ENCODE results near the gene C6orf15. TPM values are rescaled to one million over a fixed set of nuclear protein-coding genes. Genes with fewer than 3 reads are reported as not detected.

C6orf15 gene
- total RNA-seq, 1 donor: not detected

GRCh38 chr6:31116661-31117385 is 4.4 kb upstream of the C6orf15 start:
- peak; percentile 41 for DNase-seq (ENCODE audit: low read depth)
- H3K4me3 ChIP-seq (ENCODE audit: low read depth, low read length): no peak overlapping the region
- TF ChIP-seq CTCF (IDR thresholded peaks at IDR 0.05; ENCODE audit: insufficient read depth, low read length): no peak

GRCh38 chr6:31115941-31116560 is 3.7 kb upstream of the C6orf15 start:
- H3K4me3 ChIP-seq (ENCODE audit: low read depth, low read length): peak overlapping the region; percentile 22
- DNase-seq (ENCODE audit: low read depth): no peak
- no peak for TF ChIP-seq CTCF (IDR thresholded peaks at IDR 0.05; ENCODE audit: insufficient read depth, low read length)

GRCh38 chr6:31114970-31115849 is 2.8 kb upstream of the C6orf15 start:
- peak overlapping the region; percentile 59 for H3K4me3 ChIP-seq (ENCODE audit: low read depth, low read length)
- peak; percentile 38 for TF ChIP-seq CTCF (IDR thresholded peaks at IDR 0.05; ENCODE audit: insufficient read depth, low read length)
- DNase-seq (ENCODE audit: low read depth): peak; percentile 66

- peak; percentile 97 for DNase-seq (ENCODE audit: low read depth)
- no peak for TF ChIP-seq CTCF (IDR thresholded peaks at IDR 0.05; ENCODE audit: insufficient read depth, low read length)
- peak within 1 kb of the TSS; percentile 59 for H3K4me3 ChIP-seq (ENCODE audit: low read depth, low read length)
Measured at GRCh38 chr6:31114541-31114878, 2.1 kb upstream of the C6orf15 start, which contains the start of gene PSORS1C1. PSORS1C1 (plus strand) TSS chr6:31114800; CDS start chr6:31129633, 14,833 bp downstream.

- DNase-seq (ENCODE audit: low read depth): peak; percentile 95
- no peak overlapping the region for H3K4me3 ChIP-seq (ENCODE audit: low read depth, low read length)
- peak; percentile 23 for TF ChIP-seq CTCF (IDR thresholded peaks at IDR 0.05; ENCODE audit: insufficient read depth, low read length)
Measured at GRCh38 chr6:31113861-31114540, 1.6 kb upstream of the C6orf15 start.

- TF ChIP-seq CTCF (IDR thresholded peaks at IDR 0.05; ENCODE audit: insufficient read depth, low read length): no peak
- H3K4me3 ChIP-seq (ENCODE audit: low read depth, low read length): no peak overlapping the region
- DNase-seq (ENCODE audit: low read depth): no peak
Measured at GRCh38 chr6:31111712-31112111, 663 bp downstream of the C6orf15 start.
